Measurements from ENCODE around the gene HERC2. TPM values are rescaled to one million over a fixed set of nuclear protein-coding genes. Genes with fewer than 3 reads are reported as not detected.

HERC2 gene
- total and polyA plus RNA-seq, 4 donors = 14.6 to 45.4 (median 26.6) TPM

DNA sequence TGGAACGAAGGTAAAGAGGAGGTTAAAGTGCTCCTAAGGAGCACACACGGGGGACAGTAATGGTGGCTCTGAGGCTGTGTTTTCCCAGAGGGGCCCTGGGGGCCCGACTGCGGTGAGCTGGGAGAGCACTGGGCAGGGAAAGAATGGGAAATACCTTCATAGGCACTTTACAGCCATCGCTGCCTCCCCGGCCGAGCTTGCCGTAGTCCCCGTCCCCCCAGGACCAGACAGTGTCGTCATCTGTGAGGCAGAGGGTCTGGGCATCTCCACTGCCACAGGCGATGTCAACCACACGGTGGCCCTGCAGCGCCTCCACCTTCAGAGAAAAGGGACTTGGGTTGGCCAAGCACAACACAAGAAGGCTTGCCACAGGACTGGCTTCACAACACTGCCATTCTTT, 190.0 kb downstream of the HERC2 start:
- Histone ChIP-seq H3K27me3 (ENCODE audit: control insufficient read depth in 4 of 4, insufficient read depth in 4 of 4, low read length in 3 of 4) (no peaks in the 10 kb centered on the region), H3K4me3 (ENCODE audit: low read depth in 1 of 3, low read length in 3 of 3) (no peak overlapping the region), H3K27ac (ENCODE audit: low read depth in 1 of 2, low read length in 2 of 2) (no peak overlapping the region), H3K9ac (ENCODE audit: low read depth in 1 of 2, low read length in 2 of 2) (no peak overlapping the region), H3K4me1 (ENCODE audit: control insufficient read depth in 4 of 4, insufficient read depth in 4 of 4, low read length in 3 of 4) (no peaks in the 10 kb centered on the region), H3K9me3 (ENCODE audit: control insufficient read depth in 4 of 4, low read length in 3 of 4) (no peaks in the 10 kb centered on the region), H3K36me3 (ENCODE audit: control insufficient read depth in 4 of 4, insufficient read depth in 3 of 4, low read depth in 1 of 4, low read length in 3 of 4) (peaks cover 5 to 37% (median 19%) of the 10 kb centered on the region in 4 donors)
- TF ChIP-seq, protein P1, sequence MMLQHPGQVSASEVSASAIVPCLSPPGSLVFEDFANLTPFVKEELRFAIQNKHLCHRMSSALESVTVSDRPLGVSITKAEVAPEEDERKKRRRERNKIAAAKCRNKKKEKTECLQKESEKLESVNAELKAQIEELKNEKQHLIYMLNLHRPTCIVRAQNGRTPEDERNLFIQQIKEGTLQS (IDR thresholded peaks at IDR 0.05) = no peak
- TF ChIP-seq EGR1 (IDR thresholded peaks at IDR 0.05; ENCODE audit: low read depth in 2 of 2) = no peak
- TF ChIP-seq RAD21 (IDR thresholded peaks at IDR 0.05) = no peak
- TF ChIP-seq GABPA (IDR thresholded peaks at IDR 0.05 in 1 of 2, conservative IDR thresholded peaks at IDR 0.05 in 1 of 2) = no peak
- no peak for TF ChIP-seq TAF1 (conservative IDR thresholded peaks at IDR 0.05)
- WGBS = 91% methylated on average over 13 of the region's 13 CpGs
- no peak for DNase-seq (ENCODE audit: low spot score)

DNA sequence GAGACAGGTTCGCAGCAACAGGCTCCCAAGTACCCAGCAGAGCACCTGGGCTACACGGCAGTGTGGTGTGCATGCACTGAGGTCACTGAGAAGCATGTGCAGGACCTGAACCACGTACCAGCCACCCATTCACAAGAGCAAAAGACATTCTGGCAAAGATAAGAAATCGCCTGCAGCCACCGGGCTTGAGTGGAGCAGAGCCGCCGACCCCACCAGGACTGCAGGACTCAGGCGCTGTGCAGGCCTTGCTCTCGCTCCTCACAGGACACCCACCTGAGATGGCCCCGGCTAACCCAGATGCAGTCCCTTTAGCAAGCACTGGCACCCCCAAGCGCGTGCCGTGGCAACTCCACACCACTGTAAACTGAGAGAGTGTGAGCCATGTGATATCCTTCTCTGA, 190.6 kb downstream of the HERC2 start:
- H3K36me3 ChIP-seq (ENCODE audit: control insufficient read depth in 4 of 4, insufficient read depth in 3 of 4, low read depth in 1 of 4, low read length in 3 of 4) = peaks cover 5 to 37% (median 19%) of the 10 kb centered on the region in 4 donors
- no peaks in the 10 kb centered on the region for H3K9me3 ChIP-seq (ENCODE audit: control insufficient read depth in 4 of 4, low read length in 3 of 4)
- 98% methylated on average over 13 of the region's 13 CpGs for whole genome bisulfite sequencing
- no peaks in the 10 kb centered on the region for H3K27me3 ChIP-seq (ENCODE audit: control insufficient read depth in 4 of 4, insufficient read depth in 4 of 4, low read length in 3 of 4)
- H3K27ac ChIP-seq (ENCODE audit: low read depth in 1 of 2, low read length in 2 of 2) = no peak overlapping the region
- no peak overlapping the region for H3K4me3 ChIP-seq (ENCODE audit: low read depth in 1 of 3, low read length in 3 of 3)
- TF ChIP-seq, protein P2, sequence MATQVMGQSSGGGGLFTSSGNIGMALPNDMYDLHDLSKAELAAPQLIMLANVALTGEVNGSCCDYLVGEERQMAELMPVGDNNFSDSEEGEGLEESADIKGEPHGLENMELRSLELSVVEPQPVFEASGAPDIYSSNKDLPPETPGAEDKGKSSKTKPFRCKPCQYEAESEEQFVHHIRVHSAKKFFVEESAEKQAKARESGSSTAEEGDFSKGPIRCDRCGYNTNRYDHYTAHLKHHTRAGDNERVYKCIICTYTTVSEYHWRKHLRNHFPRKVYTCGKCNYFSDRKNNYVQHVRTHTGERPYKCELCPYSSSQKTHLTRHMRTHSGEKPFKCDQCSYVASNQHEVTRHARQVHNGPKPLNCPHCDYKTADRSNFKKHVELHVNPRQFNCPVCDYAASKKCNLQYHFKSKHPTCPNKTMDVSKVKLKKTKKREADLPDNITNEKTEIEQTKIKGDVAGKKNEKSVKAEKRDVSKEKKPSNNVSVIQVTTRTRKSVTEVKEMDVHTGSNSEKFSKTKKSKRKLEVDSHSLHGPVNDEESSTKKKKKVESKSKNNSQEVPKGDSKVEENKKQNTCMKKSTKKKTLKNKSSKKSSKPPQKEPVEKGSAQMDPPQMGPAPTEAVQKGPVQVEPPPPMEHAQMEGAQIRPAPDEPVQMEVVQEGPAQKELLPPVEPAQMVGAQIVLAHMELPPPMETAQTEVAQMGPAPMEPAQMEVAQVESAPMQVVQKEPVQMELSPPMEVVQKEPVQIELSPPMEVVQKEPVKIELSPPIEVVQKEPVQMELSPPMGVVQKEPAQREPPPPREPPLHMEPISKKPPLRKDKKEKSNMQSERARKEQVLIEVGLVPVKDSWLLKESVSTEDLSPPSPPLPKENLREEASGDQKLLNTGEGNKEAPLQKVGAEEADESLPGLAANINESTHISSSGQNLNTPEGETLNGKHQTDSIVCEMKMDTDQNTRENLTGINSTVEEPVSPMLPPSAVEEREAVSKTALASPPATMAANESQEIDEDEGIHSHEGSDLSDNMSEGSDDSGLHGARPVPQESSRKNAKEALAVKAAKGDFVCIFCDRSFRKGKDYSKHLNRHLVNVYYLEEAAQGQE (IDR thresholded peaks at IDR 0.05) = no peak
- TF ChIP-seq, protein P3, sequence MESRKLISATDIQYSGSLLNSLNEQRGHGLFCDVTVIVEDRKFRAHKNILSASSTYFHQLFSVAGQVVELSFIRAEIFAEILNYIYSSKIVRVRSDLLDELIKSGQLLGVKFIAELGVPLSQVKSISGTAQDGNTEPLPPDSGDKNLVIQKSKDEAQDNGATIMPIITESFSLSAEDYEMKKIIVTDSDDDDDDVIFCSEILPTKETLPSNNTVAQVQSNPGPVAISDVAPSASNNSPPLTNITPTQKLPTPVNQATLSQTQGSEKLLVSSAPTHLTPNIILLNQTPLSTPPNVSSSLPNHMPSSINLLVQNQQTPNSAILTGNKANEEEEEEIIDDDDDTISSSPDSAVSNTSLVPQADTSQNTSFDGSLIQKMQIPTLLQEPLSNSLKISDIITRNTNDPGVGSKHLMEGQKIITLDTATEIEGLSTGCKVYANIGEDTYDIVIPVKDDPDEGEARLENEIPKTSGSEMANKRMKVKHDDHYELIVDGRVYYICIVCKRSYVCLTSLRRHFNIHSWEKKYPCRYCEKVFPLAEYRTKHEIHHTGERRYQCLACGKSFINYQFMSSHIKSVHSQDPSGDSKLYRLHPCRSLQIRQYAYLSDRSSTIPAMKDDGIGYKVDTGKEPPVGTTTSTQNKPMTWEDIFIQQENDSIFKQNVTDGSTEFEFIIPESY (IDR thresholded peaks at IDR 0.05) = no peak
- TF ChIP-seq, protein P4, sequence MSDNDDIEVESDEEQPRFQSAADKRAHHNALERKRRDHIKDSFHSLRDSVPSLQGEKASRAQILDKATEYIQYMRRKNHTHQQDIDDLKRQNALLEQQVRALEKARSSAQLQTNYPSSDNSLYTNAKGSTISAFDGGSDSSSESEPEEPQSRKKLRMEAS (IDR thresholded peaks at IDR 0.05) = no peak
- TF ChIP-seq FOXA1 (IDR thresholded peaks at IDR 0.05) (no peak), FOXA2 (IDR thresholded peaks at IDR 0.05) (no peak), EGR1 (IDR thresholded peaks at IDR 0.05; ENCODE audit: low read depth in 2 of 2) (no peak), HNF4G (IDR thresholded peaks at IDR 0.05) (no peak), YY1 (IDR thresholded peaks at IDR 0.05) (no peak), NR2F2 (IDR thresholded peaks at IDR 0.05) (no peak), TAF1 (conservative IDR thresholded peaks at IDR 0.05) (no peak), RAD21 (IDR thresholded peaks at IDR 0.05) (no peak)
- H3K9ac ChIP-seq (ENCODE audit: low read depth in 1 of 2, low read length in 2 of 2) = no peak overlapping the region
- no peak for DNase-seq (ENCODE audit: low spot score)
- H3K4me1 ChIP-seq (ENCODE audit: control insufficient read depth in 4 of 4, insufficient read depth in 4 of 4, low read length in 3 of 4) = no peaks in the 10 kb centered on the region

DNA sequence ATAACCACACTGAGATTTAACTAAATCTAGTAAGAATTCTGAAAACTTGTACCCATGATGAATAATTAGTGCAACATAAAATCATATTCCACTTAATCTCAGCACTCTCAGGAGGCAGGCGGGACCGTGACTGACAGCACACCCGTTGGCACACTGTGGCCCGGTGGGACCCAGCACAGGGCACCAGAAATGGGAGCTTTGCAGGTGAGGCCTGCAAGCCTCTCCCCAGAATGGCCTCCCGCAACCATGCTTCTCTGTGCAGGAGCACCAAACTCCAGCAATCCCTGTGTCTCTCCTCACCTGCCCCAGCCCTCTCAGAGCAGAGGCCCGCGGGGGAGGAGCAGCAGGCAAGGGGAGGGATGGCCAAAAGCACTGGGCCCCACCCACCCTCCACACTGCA, 191.3 kb downstream of the HERC2 start:
- no peak for DNase-seq (ENCODE audit: low spot score)
- H3K4me3 ChIP-seq (ENCODE audit: low read depth in 1 of 3, low read length in 3 of 3) = no peak overlapping the region
- no peak overlapping the region for H3K27ac ChIP-seq (ENCODE audit: low read depth in 1 of 2, low read length in 2 of 2)
- H3K27me3 ChIP-seq (ENCODE audit: control insufficient read depth in 4 of 4, insufficient read depth in 4 of 4, low read length in 3 of 4) = no peaks in the 10 kb centered on the region
- no peak overlapping the region for H3K9ac ChIP-seq (ENCODE audit: low read depth in 1 of 2, low read length in 2 of 2)
- no peaks in the 10 kb centered on the region for H3K4me1 ChIP-seq (ENCODE audit: control insufficient read depth in 4 of 4, insufficient read depth in 4 of 4, low read length in 3 of 4)
- H3K9me3 ChIP-seq (ENCODE audit: control insufficient read depth in 4 of 4, low read length in 3 of 4) = no peaks in the 10 kb centered on the region
- WGBS = 97% methylated on average over 7 of the region's 7 CpGs
- peaks cover 5 to 37% (median 19%) of the 10 kb centered on the region in 4 donors for H3K36me3 ChIP-seq (ENCODE audit: control insufficient read depth in 4 of 4, insufficient read depth in 3 of 4, low read depth in 1 of 4, low read length in 3 of 4)
- TF ChIP-seq, protein P3 (IDR thresholded peaks at IDR 0.05) = no peak
- TF ChIP-seq SP1 (IDR thresholded peaks at IDR 0.05) = no peak
- no peak for TF ChIP-seq EGR1 (IDR thresholded peaks at IDR 0.05; ENCODE audit: low read depth in 2 of 2)
- TF ChIP-seq, protein P2 (IDR thresholded peaks at IDR 0.05) = no peak
- no peak for TF ChIP-seq YY1 (IDR thresholded peaks at IDR 0.05)
- no peak for TF ChIP-seq HNF4G (IDR thresholded peaks at IDR 0.05)
- TF ChIP-seq NR2F2 (IDR thresholded peaks at IDR 0.05) = no peak
- TF ChIP-seq RXRA (IDR thresholded peaks at IDR 0.05) = no peak
- no peak for TF ChIP-seq FOXA2 (IDR thresholded peaks at IDR 0.05)
